RKO (cell line): ENCODE results near the gene SEC24A.
"Not testable (repeated sequence)": the region's sequence is repeated elsewhere in the genome, so short reads cannot be mapped to it uniquely, and the experiment has no call there.

Experiments
- DNase-seq: peaks from one replicate; pipeline ENCODE4 v3.0.0-alpha.2; 2016; ENCODE audit warnings: low spot score

The SEC24A gene

GRCh38 chr5:134650660-134651059, 2.1 kb downstream of the SEC24A start:
- DNase-seq = not testable (repeated sequence)

- peak; percentile 33 for DNase-seq
Measured at GRCh38 chr5:134651531-134651930, 2.9 kb downstream of the SEC24A start.

- no peak for DNase-seq
Measured at GRCh38 chr5:134656690-134657089, 8.1 kb downstream of the SEC24A start.

- DNase-seq = no peak
Measured at GRCh38 chr5:134659456-134659855, 10.9 kb downstream of the SEC24A start.

GRCh38 chr5:134659922-134660321, 11.3 kb downstream of the SEC24A start:
- DNase-seq = no peak

GRCh38 chr5:134662971-134663370, 14.4 kb downstream of the SEC24A start:
- DNase-seq = no peak

- DNase-seq = no peak
Measured at GRCh38 chr5:134664448-134664847, 15.9 kb downstream of the SEC24A start.

- not testable (repeated sequence) for DNase-seq
Measured at GRCh38 chr5:134673546-134673945, 25.0 kb downstream of the SEC24A start.

- not testable (repeated sequence) for DNase-seq
Measured at GRCh38 chr5:134677357-134677756, 28.8 kb downstream of the SEC24A start.

- DNase-seq = not testable (repeated sequence)
Measured at GRCh38 chr5:134690144-134690543, 41.6 kb downstream of the SEC24A start.

- DNase-seq = no peak
Measured at GRCh38 chr5:134692722-134693121, 44.1 kb downstream of the SEC24A start.

- DNase-seq = no peak
Measured at GRCh38 chr5:134708301-134708700, 59.7 kb downstream of the SEC24A start.

GRCh38 chr5:134714120-134714519, 65.5 kb downstream of the SEC24A start:
- DNase-seq = no peak

- DNase-seq = no peak
Measured at GRCh38 chr5:134714541-134714940, 66.0 kb downstream of the SEC24A start.

GRCh38 chr5:134715466-134715865, 66.9 kb downstream of the SEC24A start:
- not testable (repeated sequence) for DNase-seq

GRCh38 chr5:134724872-134725271, 76.3 kb downstream of the SEC24A start:
- no peak for DNase-seq

- no peak for DNase-seq
Measured at GRCh38 chr5:134732819-134733218, 84.2 kb downstream of the SEC24A start.

- peak; percentile 35 for DNase-seq
Measured at GRCh38 chr5:134735243-134735642, 86.7 kb downstream of the SEC24A start.

GRCh38 chr5:134736173-134736812, 87.7 kb downstream of the SEC24A start:
- no peak for DNase-seq

GRCh38 chr5:134738133-134738962, 89.8 kb downstream of the SEC24A start, which contains the start of gene CAMLG:
Gene CAMLG, plus strand, starts transcription at chr5:134738548. Its CDS starts 73 bp downstream, at chr5:134738621.
- peak; percentile 97 for DNase-seq

GRCh38 chr5:134738963-134739661, 90.5 kb downstream of the SEC24A start:
- DNase-seq = peak; percentile 78

- DNase-seq = no peak
Measured at GRCh38 chr5:134741052-134741451, 92.5 kb downstream of the SEC24A start.

GRCh38 chr5:134742134-134742533, 93.5 kb downstream of the SEC24A start:
- DNase-seq = no peak
